Activated CD4-positive, alpha-beta T cell treated with anti-CD3 and anti-CD28 coated beads, Interleukin-2, Interleukin-6, amounts not matched to agents 100 ng/mL and 50 ng/mL, durations not matched to agents 16 hours and 8 hours (primary cell): ENCODE data around the gene TOE1.
"Not testable (repeated sequence)": the region's sequence is repeated elsewhere in the genome, so short reads cannot be mapped to it uniquely, and the experiment has no call there.

Source experiments
- DNase-seq: peaks from one replicate; pipeline ENCODE4 v3.0.0-alpha.2; 2020

Gene TOE1

GRCh38 chr1:45339789-45340558 lies at the start of gene TOE1, which contains the start of gene MUTYH:
TSS of gene TOE1 (plus strand) at chr1:45340170. CDS start at chr1:45340253, 83 bp downstream.
TSS of gene MUTYH (minus strand) at chr1:45340440. CDS start at chr1:45334505, 5,935 bp downstream.
- DNase-seq = peak; percentile 99

GRCh38 chr1:45291002-45291401 lies 49.0 kb upstream of the TOE1 start:
- not testable (repeated sequence) for DNase-seq

DNA sequence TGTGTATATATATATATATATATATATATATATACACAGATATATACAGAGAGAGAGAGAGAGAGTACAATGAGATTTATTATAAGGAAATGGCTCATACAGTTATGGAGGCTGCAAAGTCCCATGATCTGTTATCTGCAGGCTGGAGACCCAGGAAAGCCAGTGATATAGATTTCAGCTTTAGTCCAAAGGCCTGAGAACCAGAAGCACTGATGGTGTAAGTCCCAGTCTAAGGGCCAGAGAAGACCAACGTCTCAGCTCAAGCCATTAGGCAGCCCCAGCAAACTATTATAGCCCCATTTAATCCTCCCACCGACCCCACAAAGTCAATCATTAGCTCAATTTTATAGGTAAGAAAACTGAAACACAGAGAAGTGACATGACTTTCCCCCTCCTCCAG lies 48.3 kb upstream of the TOE1 start:
- no peak for DNase-seq

DNA sequence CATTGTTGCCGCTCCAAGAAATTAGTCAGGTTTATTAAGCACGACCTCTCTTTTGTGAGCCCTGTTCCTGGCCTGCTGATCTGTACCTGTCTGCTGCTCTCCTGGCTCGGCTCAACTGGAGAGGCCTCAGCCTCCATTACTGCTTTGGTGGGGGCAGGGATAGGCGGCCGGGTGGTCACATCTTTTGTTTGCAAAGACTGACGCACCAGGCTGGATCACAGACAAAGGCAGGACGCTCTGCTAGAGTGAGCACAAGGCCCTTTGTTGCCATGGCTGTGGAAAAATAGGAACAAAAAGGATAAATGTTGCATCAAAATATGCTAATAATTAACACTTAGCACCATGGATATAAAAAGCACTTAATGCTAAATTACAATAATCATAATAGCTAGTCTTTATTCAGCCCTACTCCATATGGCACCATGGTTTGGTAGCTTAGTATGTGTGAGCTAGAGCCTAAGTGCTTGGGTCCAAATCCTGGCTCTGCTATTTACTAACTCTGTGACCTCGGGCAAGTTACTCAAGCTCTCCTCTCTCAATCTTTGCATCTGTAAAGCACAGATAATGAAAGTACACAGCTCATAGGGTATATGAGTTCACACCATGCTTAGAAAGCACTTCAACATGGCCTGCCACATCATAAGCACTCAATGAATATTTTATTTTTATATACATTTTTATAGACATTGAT lies 42.2 kb upstream of the TOE1 start:
- DNase-seq = no peak

DNA sequence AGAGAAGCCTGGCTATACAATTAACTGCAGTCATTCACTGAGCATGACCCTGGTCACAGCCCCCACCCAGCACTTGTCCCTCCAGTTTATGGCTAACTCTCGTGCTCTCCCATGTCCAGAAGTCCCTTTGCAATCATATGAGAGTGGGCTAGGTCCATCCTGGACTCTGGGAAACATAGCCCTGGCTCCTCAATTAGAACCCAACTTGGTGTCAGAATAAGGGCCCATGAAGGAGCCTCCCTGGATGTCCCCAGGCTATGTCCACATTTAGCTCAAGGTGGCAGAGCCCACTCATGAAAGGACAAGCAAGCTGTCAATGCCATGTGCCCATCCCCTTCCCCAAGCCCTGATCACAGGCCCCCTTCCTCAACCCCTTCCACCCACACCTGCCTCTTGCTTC lies 40.7 kb upstream of the TOE1 start:
- DNase-seq = no peak

DNA sequence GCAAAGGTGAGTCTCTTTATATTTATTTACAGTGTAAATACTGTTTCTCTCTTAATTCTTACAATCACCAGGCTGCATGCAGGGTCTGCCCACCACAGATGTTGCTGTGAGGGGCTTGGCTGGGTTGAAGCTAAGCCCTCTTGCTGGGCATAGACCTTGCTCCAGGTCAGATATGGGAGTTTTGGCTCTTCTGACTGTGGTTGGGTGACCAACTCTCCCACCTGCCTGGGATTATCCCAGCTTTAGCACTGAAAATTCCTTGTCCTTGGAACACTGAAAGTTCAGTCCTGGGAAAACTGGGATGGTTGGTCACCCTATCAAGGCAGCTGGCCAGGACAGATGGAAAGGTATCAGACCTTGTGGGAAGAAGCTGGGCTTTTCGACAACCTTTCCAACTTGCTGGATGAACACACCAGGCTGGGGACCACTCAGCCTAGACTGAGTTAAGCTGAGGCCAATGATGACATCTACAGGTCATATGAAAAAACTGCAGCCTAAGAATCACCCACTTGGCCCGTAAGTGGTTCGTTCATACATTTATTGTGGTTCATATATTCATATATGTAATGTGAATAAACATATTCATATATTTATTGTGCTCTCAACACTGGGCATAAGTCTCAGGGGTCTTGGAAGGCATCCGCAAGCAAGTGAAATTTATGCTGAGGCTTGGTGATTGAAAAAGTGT lies 39.8 kb upstream of the TOE1 start:
- DNase-seq = peak; percentile 67

DNA sequence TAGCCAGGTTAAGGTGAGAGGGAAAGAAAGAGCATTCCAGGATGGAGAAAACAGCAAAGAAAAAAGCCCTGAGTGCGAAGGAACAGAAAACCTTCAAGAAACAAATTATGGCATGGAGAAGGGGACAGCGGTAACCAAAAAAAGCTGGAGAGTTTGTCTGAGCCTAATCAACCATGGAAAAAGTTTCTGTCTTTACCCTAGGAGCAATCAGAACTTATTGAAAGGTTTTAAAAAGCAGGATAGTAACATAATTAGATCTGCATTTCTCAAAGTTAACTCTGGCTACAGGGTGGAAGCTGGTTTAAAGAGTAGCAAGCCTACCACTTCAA lies 39.3 kb upstream of the TOE1 start:
- DNase-seq = no peak

- DNase-seq = no peak
Observed at GRCh38 chr1:45302505-45303150, 37.3 kb upstream of the TOE1 start.

- peak; percentile 99 for DNase-seq
Observed at GRCh38 chr1:45303520-45304310, 36.3 kb upstream of the TOE1 start.

DNA sequence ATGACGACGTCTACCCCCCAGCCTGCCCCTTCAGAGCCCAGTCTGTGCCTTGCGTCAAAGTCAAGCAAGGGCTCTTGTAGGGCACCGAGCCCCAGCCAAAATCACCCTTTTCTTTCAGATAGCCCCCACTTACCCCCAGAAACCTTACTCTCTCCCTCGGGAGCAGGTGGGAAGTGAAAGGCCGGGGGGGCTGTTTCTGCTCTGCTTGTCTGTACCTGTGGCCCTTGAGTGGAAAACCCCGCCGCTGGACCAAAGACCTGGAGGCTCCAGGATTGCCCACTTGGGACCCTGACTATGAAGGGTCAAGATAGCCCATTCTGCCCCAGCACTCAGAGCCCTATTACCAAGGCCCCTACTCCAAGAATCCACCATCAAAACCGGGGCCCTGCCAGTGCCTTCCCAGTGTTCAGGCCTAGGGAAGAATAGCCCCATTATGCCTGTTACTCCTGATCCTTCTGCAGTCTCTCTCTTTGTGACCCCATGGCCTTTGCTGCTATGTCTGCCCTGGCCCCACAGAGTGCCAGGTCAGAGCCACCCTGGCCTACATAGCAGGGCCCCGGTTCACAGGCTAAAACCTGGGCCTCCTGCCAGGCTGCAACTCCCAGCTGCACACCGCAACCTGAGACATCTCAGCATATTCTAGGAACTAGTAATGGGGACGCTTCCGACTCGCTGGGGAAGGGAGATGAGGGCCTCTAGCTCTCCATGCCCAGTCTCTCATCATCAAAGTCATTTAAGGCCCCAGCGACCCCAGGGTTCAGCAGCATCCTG lies 35.5 kb upstream of the TOE1 start:
- no peak for DNase-seq

DNA sequence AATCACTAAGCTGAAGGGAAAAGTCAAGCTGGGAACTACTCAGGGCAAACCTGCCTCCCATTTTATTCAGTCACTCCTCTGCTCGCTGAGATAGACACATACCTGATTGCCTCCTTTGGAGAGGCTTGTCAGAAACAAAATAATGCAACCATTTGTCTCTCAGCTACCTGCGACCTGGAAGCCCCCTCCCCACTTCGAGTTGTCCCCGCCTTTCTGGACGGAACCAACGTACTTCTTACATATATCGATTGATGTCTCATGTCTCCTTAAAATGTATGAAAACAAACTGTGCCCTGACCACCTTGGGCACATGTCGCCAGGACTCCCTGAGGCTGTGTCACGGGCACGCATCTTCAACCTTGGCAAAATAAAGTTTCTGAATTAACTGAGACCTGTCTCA lies 34.7 kb upstream of the TOE1 start:
- no peak for DNase-seq

GRCh38 chr1:45306319-45306718 lies 33.7 kb upstream of the TOE1 start:
- DNase-seq = peak; percentile 66

DNA sequence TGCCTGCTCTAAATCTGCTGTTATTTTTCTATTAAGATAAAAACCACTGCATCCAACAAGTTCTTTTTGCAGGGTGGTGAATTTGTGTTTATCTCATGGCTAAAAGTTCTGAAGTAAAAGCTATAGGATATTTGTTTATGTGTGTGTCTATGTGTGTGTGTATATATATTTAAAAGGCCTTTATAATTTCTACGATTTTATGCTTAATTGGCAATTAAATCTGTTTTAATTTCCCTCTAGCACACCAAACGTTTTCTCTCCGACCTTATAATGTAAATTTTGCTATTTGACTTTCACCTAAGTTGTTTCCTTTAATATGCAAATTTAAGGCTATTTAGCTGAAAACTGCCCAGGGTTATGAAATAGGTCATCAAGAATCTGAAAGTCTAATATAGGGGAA lies 33.1 kb upstream of the TOE1 start:
- DNase-seq = no peak

- DNase-seq = no peak
Observed at GRCh38 chr1:45314266-45314665, 25.7 kb upstream of the TOE1 start.

DNA sequence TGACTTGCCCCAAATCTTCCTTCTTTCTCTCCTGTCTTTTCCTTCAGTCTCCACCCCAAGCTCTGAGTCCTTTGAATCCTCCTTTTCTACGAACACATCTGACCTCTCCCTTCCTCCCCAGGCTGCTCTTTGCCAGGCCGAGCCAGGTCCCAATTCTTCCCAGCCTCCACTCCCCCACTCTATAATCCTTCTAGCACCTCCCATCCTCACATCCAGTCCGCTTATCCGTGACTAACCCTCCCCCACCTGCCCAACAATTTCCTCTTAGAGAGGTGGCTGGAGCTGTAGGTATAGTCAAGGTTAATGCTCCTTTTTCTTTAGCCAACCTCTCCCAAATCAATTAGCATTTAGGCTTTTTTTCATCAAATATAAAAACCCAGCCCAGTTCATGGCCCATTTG lies 22.8 kb upstream of the TOE1 start:
- DNase-seq = no peak

GRCh38 chr1:45319761-45320160 lies 20.2 kb upstream of the TOE1 start:
- no peak for DNase-seq

DNA sequence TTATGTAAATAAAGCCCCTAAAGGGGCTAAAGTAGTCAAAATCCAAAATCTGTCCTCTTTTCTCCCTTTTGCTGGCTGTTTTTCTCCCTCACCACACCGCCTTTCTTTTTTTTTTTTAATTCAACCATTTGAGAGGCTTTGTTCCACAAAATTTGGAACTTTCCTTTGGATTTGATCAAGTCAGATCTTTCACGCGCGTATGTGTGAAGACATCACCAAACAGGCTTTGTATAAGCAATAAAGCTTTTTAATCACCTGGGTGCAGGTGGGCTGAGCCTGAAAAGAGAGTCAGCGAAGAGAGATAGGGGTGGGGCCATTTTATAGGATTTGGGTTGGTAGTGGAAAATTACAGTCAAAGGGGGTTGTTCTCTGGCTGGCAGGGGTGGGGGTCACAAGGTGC lies 18.5 kb upstream of the TOE1 start:
- DNase-seq = no peak

DNA sequence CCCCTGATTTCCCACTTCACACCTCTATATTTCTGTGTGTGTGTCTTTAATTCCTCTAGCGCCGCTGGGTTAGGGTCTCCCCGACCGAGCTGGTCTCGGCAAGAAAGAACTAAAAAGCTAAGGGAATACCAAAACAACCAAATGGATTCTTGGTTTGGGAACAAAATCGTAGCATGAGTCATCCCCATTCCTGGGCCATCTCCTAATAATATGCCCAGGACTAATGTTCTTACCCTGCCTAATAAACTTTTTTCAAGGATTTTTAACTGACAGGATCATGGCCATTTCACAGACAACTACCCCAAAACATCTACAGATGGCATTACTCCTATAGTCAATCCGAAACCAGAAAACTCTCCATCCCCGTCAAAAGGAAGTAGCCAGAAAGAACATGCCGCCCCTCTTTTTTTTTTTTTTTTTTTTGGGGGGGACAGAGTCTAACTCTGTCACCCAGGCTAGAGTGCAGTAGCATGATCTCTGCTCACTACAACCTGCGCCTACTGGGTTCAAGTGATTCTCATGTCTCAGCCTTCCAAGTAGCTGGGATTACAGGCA lies 17.4 kb upstream of the TOE1 start:
- no peak for DNase-seq

- DNase-seq = no peak
Observed at GRCh38 chr1:45325851-45326506, 14.0 kb upstream of the TOE1 start.

- DNase-seq = peak; percentile 87
Observed at GRCh38 chr1:45326627-45327623, 13.0 kb upstream of the TOE1 start, which contains the start of gene HPDL. TSS of gene HPDL (plus strand) at chr1:45326895. CDS start at chr1:45327149, 254 bp downstream.
